ENCODE measurements around the gene SAV1.

- no peak for TF ChIP-seq CTCF (IDR thresholded peaks at IDR 0.05)
- no peak for TF ChIP-seq POLR2A (IDR thresholded peaks at IDR 0.05)
- TF ChIP-seq POLR2AphosphoS5 (IDR thresholded peaks at IDR 0.05): no peak
Observed at GRCh38 chr14:50656776-50657175, 11.3 kb downstream of the SAV1 start.
